HG03095 (cell line): ENCODE data around the gene TMEM184B.
"Not testable (repeated sequence)": the region's sequence is repeated elsewhere in the genome, so short reads cannot be mapped to it uniquely, and the experiment has no call there.

Experiments
- ATAC-seq: cut with Tn5 transposase; IDR thresholded peaks from one replicate; pipeline ENCODE4 v1.9.1; 2021; ENCODE audit warnings: moderate library complexity; ENCODE audit not compliant: unreplicated experiment

Gene TMEM184B

DNA sequence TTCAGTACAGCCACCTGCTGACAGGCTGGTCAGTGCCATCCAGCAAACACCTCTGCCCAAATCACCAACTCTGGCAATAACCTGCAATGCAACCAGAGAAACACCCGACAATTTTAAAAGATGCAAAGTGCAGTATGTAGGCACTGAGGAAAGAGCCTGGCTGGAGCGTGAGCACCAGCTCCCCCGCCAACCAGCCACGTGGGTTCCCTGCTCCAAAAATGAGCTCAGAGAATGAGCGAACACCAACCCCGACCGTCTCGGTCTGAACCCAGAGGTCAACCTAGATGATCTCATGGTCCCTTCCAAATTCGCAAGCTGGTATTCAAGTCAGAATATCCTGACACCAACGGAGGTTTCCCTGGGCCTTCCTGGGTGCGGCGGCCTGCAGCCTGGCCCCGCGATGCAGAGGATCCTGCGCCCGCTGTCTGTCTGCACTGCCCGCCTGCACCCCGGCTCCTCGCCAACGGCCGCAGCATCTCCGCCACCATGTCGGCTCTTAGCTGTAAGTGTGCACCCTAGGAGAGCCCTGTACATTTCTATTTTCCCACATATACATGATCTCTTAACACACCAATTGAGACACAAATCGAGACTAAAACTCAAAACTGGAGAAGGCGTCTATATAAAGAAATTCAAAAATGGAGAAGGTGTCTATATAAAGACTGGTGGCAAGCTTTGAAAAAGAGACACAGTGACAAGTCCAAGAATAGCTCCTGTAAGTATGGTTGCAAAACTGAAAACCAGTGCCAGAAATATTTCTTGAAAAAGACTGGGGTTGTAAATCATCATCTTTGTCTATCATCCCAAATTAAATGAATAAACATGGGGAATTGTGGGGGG is 22.8 kb downstream of the TMEM184B start:
- no peak for ATAC-seq

DNA sequence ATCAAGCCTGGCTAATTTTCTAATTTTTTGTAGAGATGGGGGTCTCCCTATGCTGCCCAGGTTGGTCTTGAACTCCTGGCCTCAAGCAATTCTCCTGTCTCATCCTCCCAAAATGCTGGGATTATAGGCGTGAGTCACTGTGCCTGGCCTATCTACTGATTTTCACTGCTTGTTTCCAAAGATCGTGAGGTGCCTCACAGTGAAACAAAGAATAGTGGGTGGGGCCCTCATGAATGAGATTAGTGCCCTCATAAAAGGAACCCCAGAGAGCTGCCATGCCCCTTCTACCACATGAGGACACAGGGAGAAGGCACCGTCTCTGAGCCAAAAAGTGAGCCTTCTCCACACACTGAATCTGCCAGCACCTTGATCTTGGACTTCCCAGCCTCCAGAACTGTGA is 23.5 kb downstream of the TMEM184B start:
- no peak for ATAC-seq

DNA sequence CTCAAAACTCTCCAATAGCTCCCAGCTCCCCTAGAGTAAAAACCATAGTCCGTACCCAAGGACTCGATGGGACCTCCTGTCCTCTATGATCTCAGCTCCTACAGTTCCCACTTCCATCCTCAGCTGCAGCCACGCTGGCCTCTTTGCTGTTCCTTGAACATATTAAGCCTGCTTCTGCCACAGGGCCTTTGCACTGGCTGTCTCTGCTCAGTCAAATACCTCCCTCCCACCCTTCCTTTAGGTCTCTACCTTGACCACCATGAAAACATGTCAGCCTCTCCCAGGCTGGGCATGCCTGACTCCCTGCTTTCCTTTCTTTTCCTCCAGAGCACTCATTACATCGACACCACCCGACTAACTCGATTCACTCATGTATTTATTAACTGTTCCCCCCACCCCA is 24.5 kb downstream of the TMEM184B start:
- no peak for ATAC-seq

DNA sequence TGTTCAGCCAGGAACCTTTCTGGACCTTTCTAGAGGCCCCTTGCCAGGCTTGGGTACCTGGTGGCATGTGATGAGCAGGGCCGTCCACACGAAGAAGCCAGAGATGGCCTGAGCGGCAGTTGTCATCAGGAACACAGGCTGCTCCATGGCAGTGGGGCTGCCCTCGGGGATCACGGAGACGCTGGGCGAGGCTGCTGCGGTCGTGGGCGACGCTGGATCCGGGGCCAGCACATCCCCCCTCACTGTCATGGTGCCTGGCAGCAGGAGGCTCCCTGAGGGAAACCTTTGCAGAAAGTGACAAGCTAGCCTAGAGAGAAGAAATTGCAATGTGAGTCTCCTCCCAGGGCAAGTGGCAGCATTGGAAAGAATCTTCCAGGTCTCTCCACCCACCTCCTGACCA is 25.1 kb downstream of the TMEM184B start:
- ATAC-seq: no peak

DNA sequence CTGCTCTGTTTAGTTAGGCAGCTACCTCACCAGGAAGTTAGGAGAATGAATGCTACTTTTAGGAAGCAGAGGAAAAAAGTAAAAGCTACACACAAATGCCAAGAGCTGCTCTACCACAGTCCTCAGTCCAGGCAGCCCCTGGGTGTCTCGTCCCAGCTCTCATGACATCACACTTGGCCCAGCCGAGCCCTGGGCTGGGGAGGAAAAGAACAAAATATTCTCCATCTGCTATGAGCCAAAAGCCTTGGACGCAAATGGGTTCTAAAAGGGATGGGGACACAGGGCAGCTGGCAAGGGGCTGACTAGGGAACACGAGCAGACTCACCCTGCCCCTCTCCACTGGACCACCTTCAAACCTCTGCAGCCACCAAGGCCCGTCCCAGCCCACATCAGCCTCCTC is 26.1 kb downstream of the TMEM184B start:
- no peak for ATAC-seq

DNA sequence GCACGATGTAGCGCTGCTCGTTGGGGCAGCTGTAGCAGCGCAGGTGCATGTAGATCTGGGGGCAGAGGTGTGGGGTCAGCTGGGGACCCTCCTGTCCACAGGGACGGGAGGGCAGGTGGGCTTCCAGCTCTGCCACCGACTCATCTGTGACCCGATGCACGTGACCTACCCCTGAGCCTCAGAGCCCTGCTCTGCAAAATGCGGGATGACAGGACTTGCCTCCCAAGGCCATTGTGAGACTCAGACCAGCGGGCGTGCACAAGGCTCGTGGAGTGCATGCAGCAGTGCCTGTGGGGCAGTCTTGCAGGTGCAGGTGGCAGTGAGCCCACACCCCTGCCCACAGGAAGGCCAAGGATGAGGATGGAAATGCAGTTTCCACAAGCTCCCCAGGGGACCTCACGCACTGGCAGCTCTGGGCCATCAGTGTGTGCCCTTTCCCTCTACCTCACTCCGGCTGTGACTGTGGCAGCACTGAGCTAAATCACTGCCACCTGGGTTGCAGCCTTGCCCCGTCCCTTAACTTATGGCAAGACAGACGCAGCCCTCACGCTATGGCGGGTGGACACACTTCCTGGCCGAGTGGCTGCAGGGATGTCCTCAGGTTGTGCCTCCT is 26.7 kb downstream of the TMEM184B start:
- no peak for ATAC-seq

DNA sequence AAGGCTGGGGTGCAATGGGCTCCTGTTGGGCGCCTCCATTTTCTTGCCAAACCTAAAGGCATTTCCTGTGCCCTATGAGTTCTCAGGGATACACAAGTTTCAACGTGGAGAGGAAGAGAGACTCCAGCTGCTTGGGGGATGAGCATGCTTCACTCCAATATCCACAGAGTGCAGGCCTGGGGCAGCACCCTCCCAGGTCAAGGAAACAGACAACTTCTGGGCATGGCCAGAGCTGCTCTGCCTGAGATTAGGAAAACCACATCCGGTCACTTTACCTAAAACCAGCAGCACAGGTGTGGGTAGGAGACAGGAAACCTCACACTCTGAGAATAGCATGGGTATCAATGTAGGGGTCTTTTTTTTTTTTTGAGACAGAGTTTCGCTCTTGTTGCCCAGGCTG is 28.7 kb downstream of the TMEM184B start:
- ATAC-seq: no peak

DNA sequence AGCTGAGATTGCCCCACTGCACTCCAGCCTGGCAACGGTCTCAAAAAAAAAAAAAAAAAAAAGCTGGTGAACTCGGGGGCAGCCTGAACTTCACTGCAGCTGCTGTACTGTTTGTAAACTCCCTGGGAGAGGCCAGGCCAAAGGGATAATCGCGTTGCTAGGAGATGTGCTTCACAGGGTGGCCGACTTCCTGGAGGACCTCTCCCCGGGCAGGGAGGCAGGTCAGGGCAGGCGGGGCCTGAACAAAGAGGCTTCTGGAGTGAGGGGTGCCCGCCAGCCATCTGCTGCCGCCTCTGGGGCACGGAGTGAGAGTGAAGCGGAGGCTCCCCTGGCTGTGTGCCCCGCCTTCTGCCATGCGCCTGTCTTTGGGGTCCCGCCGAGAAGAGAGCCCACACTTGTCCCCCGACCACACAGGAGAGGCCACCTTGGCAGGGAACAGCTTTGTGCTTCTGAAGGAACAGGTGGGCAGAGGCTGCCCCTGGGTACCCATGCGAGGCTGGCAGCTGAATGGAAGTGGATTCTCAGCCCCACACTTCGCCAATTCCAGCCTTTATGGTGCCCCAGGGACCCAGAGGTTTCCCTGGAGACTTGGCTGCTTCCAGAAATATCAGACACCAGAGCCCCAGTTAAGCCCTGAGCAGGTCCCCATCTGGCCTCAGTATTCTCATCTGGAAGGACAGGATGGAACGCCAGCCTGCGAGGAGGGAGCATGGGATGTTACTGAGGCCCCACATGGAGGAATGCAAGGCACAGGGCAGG is 29.6 kb downstream of the TMEM184B start:
- no peak for ATAC-seq

DNA sequence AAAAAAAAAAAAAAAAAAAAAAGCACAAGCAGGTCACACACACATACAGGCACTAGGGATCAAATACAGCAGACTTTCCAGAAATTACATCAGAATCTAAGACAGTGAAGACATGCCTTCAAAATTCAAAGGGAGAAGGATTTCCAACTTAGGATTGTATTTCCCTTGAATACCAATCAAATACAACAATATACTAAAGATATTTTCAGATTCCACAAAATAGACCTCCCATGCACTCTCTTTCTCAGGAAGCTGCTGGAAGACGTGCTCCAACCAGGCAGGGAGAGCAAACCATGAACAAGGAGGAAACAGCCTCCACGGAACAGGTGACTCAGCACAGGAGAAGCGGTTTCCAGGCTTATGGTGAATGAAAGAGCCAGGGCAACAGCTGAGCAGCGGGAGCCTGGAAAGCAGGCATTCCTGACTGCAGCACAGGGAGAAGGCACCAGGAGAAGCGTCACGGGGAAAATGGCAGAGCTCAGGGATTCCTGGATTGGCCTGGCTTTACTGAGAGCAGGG is 32.0 kb downstream of the TMEM184B start:
- no peak for ATAC-seq

DNA sequence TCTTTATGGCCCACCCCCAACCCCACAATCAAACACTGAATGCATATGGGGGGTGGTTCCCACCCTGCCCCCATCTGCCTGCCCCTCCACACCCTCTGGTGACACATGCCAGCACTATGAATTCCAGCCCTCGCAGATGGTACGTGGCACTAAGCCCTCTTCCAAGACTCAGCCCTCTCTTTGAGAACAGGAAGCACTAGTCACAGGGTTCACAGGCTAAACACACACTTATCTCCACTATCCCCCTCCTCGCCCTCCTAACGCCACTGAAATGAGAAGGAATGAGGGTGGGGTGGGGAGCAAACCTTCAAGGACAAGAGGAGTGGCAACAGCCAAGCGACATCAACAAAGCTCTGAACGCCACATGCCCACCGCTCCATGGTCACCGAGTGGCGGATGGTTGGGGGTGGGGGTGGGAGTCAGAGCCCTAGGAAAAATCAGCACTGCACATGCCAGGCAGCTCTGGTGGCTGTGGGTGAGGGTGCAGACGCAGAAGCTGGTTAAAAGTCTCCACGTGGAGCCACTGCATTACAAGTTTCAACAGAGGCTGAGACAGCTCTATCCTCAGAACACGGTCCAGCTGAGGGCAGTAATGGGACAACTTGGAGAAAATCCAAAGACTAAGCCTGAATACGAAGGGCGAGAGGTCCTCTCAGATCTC is 33.6 kb downstream of the TMEM184B start:
- no peak for ATAC-seq

DNA sequence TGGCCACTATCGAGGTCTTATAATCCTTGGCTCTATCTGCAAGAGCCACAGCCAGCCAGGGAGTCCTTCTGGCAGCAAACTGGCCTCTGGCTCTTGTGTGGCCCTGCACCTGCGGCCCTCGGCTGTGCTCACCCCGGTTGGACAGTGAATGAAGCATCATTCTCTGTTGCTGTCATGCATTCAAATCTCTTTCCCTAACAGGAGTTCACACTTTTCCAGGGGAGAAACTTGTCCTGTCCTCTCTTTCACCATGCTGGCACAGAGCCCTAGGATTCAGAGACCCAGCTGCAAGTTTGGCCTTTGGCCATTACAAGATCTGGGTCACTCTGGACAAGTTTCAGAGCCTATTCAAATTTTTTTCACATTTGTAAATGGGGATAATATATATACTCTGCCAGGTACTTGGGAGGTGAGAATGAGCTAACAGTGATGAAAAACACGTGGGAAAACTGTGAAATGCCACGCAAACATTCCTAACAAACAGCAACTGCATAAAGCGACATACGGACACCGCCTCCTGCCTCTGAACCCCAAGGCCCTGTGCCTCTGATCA is 34.2 kb downstream of the TMEM184B start:
- ATAC-seq: no peak

DNA sequence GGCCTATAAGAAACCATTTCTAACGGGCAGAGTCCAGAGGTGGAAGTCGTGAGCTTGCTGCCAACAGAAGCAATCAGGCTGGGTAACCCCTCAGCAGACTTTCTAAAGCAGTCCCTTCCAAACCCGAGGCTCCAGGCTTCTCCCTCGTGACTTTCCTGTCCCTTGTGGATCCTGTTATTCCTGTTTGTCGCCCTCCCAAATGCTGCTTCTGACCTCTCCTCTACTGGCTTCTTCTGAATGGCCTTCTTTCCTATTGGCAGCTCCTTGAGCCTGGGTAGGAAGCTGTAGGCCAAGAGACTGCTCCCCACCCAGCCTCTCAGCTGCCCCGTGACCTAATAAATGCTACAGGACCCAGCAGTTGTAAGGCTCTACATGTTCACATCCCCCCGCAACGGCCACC is 36.0 kb downstream of the TMEM184B start:
- no peak for ATAC-seq

DNA sequence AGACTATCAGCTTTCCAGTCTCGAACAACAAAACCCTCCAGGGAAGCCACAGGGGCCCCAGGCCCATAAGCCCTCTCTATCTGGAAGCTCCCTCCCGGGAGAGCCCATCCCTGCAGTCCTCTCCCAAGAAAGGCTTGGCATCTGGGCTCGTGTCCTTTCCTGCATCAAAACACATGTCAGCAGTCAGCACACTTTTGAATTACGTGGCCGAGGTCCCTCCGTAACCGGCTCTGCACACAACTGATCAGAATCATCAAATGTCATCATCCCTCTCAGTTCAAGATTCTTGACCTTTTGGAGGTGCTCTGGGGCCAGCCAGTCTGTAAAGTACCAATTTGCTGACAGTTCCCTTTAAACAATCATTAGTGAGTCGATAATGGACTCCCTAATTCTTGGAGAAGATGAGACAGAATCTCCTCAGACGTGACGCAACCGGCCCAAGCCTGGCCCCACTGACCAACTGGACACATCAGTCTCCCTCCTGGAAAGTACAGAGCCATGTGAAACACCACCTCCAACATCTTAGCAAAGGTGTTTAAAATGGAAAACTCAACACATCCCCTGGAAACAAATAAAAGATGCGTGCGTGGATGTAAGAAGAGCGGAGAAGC is 37.5 kb downstream of the TMEM184B start:
- no peak for ATAC-seq

DNA sequence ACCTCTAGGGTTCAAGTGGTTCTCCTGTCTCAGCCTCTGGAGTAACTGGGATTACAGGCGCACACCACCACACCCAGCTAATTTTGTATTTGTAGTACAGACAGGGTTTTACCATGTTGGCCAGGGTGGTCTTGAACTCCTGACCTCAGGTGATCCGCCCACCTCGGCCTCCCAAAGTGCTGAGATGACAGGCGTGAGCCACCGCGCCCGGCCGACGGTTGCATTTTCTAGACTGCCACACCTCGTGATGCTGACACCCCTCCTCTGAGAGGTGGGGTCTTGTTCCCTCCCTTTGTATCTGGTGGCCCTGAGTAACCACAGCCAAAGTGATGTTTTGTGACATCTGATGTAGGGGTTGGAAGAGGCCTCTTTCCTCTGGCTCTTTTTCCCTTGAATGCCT is 39.0 kb downstream of the TMEM184B start:
- ATAC-seq: not testable (repeated sequence)

DNA sequence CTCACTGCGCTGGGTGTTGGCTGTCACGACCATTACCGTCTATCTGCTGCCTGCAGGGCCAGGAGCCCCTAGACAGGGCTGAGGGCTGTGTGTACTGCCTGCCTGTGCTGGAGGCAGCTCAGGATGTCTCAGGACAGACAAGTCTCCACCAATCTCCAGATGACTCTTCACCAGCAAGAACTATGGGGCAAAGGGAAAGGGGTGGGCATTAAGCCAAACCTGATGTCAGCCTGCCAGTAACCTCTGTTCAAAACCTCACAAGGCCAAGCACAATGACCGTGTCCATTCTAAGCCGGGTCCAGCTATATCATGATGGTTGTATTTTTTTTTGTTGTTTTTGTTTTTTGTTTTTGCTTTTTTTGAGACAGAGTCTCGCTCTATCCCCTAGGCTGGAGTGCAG is 39.4 kb downstream of the TMEM184B start:
- ATAC-seq: no peak

DNA sequence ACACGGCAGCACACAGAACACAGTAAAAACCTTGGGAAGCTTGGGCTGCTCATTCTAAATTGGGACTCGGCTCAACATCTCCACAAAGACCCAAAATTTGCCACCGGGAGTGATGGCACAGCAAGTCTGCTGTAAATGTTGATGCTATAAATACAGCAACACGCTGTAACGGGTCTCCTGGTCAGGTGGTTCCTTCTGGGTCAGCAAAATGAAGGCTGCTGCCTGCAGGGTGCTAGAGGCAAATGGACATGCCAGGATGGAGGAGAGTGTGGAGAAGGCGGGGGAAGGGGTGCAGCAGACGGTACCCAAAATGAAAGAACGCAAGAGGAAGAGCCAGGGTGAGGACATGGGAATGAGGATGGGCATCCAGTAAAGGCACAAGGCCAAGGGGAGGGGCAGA is 40.6 kb downstream of the TMEM184B start:
- no peak for ATAC-seq

DNA sequence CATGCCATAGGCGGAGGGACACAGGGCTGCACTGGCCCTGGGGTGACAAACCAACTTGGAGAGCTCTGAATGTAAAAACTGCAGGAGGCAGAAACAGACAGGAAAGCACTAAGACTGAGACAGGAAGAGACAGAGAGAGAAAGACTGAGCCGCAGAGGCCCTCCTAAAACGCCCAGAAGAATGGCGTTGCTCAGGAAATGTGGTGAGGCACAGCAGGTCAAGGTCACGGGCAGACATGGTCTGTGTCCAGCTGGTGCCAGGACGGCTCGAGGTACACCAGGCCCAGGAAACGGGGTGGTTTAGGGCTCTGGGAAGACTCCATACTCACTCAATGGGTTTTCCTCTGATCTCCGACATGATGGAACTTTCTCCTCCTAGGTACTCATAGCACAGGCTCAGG is 41.9 kb downstream of the TMEM184B start:
- no peak for ATAC-seq

DNA sequence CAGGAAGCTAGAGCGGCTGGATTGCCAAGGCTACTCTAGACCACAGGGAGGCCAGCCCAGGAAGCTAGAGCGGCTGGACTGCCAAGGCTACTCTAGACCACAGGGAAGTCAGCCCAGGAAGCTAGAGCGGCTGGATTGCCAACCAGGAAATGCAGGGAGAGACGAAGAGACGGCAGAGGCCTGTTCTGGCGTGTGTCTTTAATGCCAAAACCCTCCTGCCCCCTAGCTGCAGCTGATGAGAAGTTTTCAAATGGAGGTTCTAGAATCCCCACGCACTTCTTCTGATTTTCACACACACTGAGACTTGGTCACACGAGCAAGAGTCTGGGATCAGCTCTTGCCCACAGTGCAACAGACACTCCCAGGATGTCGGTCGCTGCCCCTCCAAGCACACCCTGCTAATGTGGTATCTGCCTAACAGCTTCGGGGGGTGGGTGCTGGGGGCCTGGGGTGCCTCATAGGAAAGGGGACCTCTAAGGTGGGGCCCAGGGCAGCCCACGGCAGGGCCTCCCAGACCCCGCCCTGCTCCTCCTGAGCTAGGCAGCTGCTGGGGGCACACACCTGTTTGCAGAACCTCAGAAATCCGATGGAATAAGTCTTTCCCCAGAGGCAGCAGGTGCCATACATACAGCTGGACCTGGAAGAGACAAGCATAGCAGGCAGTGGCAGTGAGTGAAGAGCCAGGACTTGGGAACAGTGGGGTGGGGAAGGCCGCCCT is 42.5 kb downstream of the TMEM184B start:
- no peak for ATAC-seq

DNA sequence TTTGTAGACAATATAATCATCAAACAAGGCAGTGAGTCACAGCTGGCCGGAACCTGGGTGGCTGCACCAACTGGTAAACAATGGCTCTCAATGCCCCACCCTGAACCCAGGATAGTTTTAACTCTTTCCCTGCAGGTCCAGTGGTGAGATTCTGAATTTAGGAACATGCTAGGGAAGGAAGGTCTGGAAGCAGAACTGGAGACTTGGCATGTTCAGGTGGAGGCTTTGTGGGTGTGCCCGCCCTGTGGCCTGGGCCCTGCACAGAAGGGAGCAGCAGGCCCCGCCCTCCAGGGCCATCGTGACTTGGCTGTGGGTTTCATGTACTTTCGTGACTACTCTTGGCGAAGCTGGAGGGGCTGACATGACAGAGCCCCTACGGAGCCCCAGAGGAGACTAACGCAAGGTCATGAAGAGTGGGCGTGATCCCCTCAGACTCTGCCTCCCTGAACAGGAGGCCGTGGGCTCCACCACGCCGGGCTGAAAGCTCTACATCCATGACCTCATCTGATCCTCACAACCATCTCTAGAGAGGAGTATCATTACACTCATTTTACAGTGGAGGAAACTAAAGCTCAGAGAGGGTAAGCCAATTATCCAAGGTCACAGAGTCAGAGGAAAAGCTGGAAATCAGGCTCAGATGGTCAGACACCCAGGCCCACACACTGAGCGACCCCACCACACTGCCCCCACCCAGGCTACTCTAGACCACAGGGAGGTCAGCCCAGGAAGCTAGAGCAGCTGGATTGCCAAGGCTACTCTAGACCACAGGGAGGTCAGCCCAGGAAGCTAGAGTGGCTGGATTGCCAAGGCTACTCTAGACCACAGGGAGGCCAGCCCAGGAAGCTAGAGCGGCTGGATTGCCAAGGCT is 43.7 kb downstream of the TMEM184B start:
- ATAC-seq: no peak
